A673 (cell line): Measurements from ENCODE around the gene IARS1. TPM values are rescaled to one million over a fixed set of nuclear protein-coding genes. Genes with fewer than 3 reads are reported as not detected.

Experiments
- BruUV-seq: library from RNA; stranded (reverse); fragments of 400-500 nt; replicated peaks from 2 replicates; lab custom pipeline; 2021; lab: Mats Ljungman, UMichigan
- CTCF ChIA-PET: fragments of 300-600 bp; sonication (Branson Sonifier 250); formaldehyde crosslinking; loops from one replicate; lab custom pipeline; 2022; ENCODE audit warnings: antibody characterized with exemption; lab: Charles Lee
- POLR2A ChIA-PET: fragments of 300-600 bp; sonication (Branson Sonifier 250); formaldehyde crosslinking; loops from one replicate; lab custom pipeline; 2022; ENCODE audit warnings: antibody characterized with exemption; ENCODE audit not compliant: low non-redundant PET; lab: Charles Lee
- DNase-seq: peaks from one replicate; pipeline ENCODE4 v3.0.0-alpha.2; 2015; ENCODE audit warnings: low spot score
- H3K27ac ChIP-seq: fragments of 200-600 bp; sonication (generic); 2 replicates; pipeline ENCODE4 v1.5.1; 2016; ENCODE audit warnings: mixed run types, low read depth, mild to moderate bottlenecking, mixed read lengths, antibody characterized with exemption, low read length; ENCODE audit not compliant: poor library complexity, severe bottlenecking
- H3K27me3 ChIP-seq: fragments of 200-600 bp; sonication (generic); replicated peaks from 2 replicates; pipeline ENCODE4 v1.6.1; 2017; ENCODE audit warnings: mixed run types, low read depth, mild to moderate bottlenecking, mixed read lengths, antibody characterized with exemption, low read length; ENCODE audit not compliant: insufficient read depth, poor library complexity
- H3K36me3 ChIP-seq: fragments of 200-600 bp; sonication (generic); 2 replicates; pipeline ENCODE4 v1.6.1; 2016; ENCODE audit warnings: mixed run types, mild to moderate bottlenecking, mixed read lengths, antibody characterized with exemption, low read length; ENCODE audit not compliant: insufficient read depth, poor library complexity, severe bottlenecking
- H3K4me1 ChIP-seq: fragments of 200-600 bp; sonication (generic); 2 replicates; pipeline ENCODE4 v1.6.1; 2017; ENCODE audit warnings: mixed run types, mild to moderate bottlenecking, mixed read lengths, antibody characterized with exemption, low read length; ENCODE audit not compliant: insufficient read depth, poor library complexity, severe bottlenecking
- H3K4me3 ChIP-seq: fragments of 200-600 bp; sonication (generic); 2 replicates; pipeline ENCODE4 v1.5.1; 2016; ENCODE audit warnings: low read depth, mixed run types, mild to moderate bottlenecking, mixed read lengths, low read length; ENCODE audit not compliant: poor library complexity, severe bottlenecking
- H3K9me3 ChIP-seq: fragments of 200-600 bp; sonication (generic); 2 replicates; pipeline ENCODE4 v1.6.1; 2016; ENCODE audit warnings: mixed run types, low read depth, mild to moderate bottlenecking, mixed read lengths, antibody characterized with exemption, low read length; ENCODE audit not compliant: poor library complexity, severe bottlenecking
- EZH2 ChIP-seq: fragments of 200-600 bp; sonication (generic); IDR thresholded peaks from 2 replicates; pipeline ENCODE4 v1.6.1; 2017; ENCODE audit warnings: borderline replicate concordance, low read depth, mild to moderate bottlenecking, mixed read lengths, antibody characterized with exemption, low read length; ENCODE audit not compliant: poor library complexity, severe bottlenecking
- intact Hi-C: fragments of 100-400 bp; cut with micrococcal nuclease; formaldehyde crosslinking; loops from one replicate; pipeline ENCODE4 v1.10.0; 2022; ENCODE audit not compliant: unreplicated experiment
- total RNA-seq: library from RNA; stranded (reverse); gene quantifications from 2 replicates; pipeline ENCODE4 v1.2.3, GENCODE V29; 2021
- TF ChIP-seq, protein P1 (sequence below): fragments of 300-800, 200-600 bp; sonication (generic); conservative IDR thresholded peaks from 2 replicates; pipeline ENCODE4 v1.5.1; 2017; ENCODE audit warnings: low read depth, mild to moderate bottlenecking, antibody characterized with exemption, low read length, moderate library complexity, mixed read lengths

The IARS1 gene
- total RNA-seq, 1 experiment from 2014 or later: 273 TPM

DNA sequence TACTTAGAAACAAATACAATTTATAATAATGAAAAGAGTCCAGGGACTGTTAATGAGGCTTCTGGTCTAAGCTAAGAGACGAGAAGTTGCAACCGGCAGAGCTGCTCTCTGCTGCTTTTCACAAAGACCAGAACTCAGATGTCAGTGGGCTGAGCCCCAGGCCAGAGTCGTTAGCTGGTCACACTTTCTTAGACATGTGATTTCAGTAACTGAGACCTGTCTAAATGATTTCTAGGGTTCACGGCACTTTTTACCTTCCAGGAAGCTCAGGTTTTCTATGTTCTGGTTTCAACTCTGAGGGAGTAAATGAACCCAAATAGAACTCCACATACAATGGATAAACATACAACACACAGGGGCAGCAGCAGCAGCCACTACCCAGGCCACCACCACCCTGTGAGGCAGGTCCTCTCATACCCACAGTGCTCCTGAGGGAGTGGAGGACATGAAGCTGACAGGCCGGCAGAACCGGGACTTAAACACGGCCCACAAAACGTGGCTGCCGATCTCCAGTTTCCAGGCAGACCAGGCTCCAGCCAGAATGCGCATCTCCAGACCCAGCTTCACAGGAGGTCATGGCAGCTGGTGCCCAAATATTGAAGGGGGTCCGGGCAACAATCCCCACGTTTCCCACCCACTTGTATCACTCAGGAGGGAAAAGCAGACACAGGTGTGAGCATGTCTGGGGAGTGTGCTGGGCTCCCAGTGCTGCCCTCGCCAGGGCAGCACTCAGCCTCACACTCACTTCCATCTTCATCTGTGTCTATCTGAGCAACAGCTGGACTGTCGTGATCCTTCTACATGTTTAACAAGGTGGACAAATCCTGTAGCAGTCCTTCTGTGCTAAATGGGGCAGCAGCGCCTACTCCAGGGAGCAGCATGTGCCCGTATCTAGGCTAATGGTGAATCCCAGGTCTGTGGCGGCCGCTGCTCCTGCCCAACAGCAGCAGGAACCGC lies 38.8 kb downstream of the IARS1 start:
- H3K4me1 ChIP-seq: no peaks in the 10 kb centered on the region
- H3K4me3 ChIP-seq: no peak overlapping the region
- H3K27me3 ChIP-seq: no peaks in the 10 kb centered on the region
- POLR2A ChIA-PET: no interaction called here
- BruUV-seq: no TSS peak
- no peak overlapping the region for H3K27ac ChIP-seq
- CTCF ChIA-PET: no interaction called here
- no peak for DNase-seq
- intact Hi-C loops: loop anchor here (5.0 kb wide), 1 partner anchor 33 kb away; no protein-coding TSS in a partner anchor
- H3K36me3 ChIP-seq: peaks cover 100% of the 10 kb centered on the region
- TF ChIP-seq, protein P1, sequence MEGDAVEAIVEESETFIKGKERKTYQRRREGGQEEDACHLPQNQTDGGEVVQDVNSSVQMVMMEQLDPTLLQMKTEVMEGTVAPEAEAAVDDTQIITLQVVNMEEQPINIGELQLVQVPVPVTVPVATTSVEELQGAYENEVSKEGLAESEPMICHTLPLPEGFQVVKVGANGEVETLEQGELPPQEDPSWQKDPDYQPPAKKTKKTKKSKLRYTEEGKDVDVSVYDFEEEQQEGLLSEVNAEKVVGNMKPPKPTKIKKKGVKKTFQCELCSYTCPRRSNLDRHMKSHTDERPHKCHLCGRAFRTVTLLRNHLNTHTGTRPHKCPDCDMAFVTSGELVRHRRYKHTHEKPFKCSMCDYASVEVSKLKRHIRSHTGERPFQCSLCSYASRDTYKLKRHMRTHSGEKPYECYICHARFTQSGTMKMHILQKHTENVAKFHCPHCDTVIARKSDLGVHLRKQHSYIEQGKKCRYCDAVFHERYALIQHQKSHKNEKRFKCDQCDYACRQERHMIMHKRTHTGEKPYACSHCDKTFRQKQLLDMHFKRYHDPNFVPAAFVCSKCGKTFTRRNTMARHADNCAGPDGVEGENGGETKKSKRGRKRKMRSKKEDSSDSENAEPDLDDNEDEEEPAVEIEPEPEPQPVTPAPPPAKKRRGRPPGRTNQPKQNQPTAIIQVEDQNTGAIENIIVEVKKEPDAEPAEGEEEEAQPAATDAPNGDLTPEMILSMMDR: no peak
- no peak for TF ChIP-seq EZH2
- no peaks in the 10 kb centered on the region for H3K9me3 ChIP-seq

DNA sequence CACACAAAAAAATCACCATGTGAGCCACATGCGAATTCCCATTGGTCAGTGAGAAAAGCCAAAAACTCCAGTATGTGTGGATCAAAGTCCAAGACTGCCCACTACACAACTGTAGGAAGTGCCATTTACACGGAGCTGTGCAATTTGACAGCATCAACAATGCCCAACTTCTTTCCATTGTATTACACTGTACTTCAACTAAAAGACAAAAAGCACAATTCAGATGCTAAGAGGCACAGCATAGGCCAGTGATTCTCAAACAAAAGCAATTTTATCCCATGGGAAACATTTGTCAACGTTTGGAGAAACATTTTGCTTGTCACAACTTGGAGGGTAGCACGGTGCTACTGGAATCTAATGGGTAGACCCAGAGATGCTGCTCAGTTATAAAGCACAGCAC lies 39.8 kb downstream of the IARS1 start:
- CTCF ChIA-PET: no interaction called here
- Histone ChIP-seq H3K36me3 (peaks cover 100% of the 10 kb centered on the region), H3K4me1 (no peaks in the 10 kb centered on the region), H3K9me3 (no peaks in the 10 kb centered on the region), H3K27ac (no peak overlapping the region), H3K4me3 (no peak overlapping the region), H3K27me3 (no peaks in the 10 kb centered on the region)
- BruUV-seq: TSS peak; percentile 11
- TF ChIP-seq EZH2: no peak
- TF ChIP-seq, protein P1: no peak
- no peak for DNase-seq
- intact Hi-C loops: loop anchor here (5.0 kb wide), 1 partner anchor 34 kb away; no protein-coding TSS in a partner anchor
- POLR2A ChIA-PET: no interaction called here

DNA sequence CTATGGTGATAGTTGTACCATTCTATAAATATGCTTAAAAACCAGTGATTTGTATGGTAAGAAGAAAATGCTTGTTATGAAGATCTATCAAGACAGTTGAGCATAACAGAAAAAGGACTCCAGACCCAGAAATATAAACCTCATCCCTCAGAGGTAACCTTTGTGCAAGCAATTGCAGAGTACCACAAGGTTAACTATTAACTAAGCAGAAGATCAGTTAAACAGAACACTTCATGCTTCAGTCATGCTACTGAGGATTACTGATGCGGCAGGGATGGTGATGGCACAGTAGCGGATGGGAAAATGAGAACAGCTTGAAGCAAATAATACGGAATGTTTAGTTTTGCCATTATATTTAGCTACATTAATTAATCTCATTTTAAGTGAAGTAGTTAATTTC lies 45.5 kb downstream of the IARS1 start:
- DNase-seq: no peak
- Histone ChIP-seq H3K4me1 (no peaks in the 10 kb centered on the region), H3K27me3 (no peaks in the 10 kb centered on the region), H3K4me3 (no peak overlapping the region), H3K9me3 (no peaks in the 10 kb centered on the region), H3K27ac (no peak overlapping the region), H3K36me3 (peaks cover 100% of the 10 kb centered on the region)
- intact Hi-C loops: no loop called here
- CTCF ChIA-PET: no interaction called here
- no TSS peak for BruUV-seq
- POLR2A ChIA-PET: no interaction called here
- no peak for TF ChIP-seq EZH2
- TF ChIP-seq, protein P1: no peak
